NCI-H1436 (cell line): ENCODE results near the gene MDM2.

Experiments used
- DNase-seq: peaks from one replicate; lab custom pipeline; 2025; lab: John Stamatoyannopoulos, UW

The MDM2 gene

GRCh38 chr12:68851592-68852306, 43.8 kb downstream of the MDM2 start:
- no peak for DNase-seq

- no peak for DNase-seq
Observed at GRCh38 chr12:68853396-68854077, 45.6 kb downstream of the MDM2 start.

- no peak for DNase-seq
Observed at GRCh38 chr12:68854078-68854468, 46.1 kb downstream of the MDM2 start.

GRCh38 chr12:68854554-68854953, 46.6 kb downstream of the MDM2 start:
- no peak for DNase-seq

- no peak for DNase-seq
Observed at GRCh38 chr12:68855111-68855510, 47.1 kb downstream of the MDM2 start.

- no peak for DNase-seq
Observed at GRCh38 chr12:68855771-68856170, 47.8 kb downstream of the MDM2 start.

DNA sequence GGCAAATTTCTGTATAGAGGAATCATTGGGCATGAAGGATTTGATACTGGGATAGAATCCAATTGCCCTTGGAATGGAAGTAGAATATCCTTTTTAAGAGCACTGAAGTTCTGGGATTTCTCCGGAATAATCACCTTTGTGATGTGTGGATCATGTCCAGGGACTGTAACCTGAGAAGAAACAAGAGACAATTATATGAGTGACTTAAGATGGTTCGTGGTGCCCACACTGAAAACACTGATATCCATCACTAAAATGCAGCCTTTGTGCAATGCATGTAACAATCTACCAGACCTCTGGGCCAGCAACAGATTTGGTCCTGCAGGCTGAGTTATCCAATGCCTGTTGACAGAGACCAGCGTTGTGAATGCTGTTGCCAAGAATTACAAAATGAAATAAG, 48.5 kb downstream of the MDM2 start:
- no peak for DNase-seq

DNA sequence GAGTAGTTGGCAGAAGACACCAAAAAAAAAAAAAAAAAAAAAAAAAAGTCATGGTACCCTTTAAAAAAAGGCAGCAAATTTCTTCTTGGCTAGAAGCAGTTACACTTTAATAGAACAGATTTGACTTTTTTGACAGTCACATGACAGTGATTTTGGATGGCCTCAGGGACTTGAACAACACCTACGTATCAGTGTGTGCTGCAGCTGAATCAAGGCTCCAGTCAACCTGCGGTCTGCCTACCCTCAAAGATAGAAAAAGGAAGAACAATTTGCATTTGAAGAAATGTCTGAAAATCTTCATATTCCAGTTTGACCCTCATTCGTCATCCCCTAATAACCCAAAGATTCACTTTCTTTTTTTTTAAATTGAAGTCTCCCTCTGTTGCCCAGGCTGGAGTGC, 53.9 kb downstream of the MDM2 start:
- DNase-seq = no peak

DNA sequence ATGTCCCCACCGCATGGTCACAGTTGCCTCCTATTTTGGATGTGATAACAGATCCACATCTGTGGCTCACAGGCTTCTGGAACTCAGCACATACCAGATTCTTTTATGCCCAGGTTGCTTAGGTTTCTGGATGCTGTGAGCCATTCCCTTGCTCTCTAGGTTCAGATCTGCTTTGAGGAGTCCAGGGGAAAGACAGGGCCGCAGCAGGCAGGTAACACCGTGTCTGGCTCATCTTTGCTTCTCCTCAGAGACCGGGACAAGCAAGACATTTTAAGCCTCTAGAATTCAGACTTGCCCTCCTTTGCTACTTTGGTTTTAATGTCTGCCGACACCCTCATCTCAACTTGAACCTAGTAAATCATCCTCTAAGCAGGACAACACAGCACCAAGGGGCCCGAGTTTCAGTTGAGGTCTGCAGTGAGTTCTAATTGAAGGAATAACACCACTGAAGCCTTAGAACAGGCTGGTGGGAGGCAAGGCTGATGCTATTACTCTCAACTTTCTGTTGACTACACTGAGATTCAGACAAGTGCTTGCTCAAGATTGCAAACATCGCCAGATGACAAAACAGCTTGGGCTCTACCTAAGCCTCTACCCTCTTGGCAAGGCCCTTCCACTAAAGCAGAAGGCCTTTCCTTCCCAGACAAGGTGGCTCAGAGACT, 55.3 kb downstream of the MDM2 start:
- no peak for DNase-seq

- peak; percentile 68 for DNase-seq
Observed at GRCh38 chr12:68863886-68864454, 56.0 kb downstream of the MDM2 start.

DNA sequence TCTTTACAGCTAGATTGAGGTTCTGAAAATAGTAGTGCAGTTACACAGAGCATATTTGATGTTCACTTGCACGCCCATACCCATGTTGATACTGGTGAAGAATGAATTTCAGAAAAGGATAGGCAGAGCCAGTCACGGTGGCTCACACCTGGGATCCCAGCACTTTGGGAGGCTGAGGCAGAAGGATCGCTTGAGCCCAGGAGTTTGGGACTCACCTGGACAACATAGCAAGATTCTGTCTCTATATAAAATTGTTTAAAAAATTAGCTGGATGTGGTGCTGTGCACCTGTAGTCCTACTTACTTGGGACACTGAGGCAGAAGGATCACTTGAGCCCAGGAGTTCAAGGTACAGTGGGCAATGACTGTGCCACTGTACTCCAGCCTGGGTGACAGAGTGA, 56.6 kb downstream of the MDM2 start:
- no peak for DNase-seq

GRCh38 chr12:68865399-68866164, 57.6 kb downstream of the MDM2 start:
- no peak for DNase-seq

GRCh38 chr12:68866950-68867349, 59.0 kb downstream of the MDM2 start:
- no peak for DNase-seq

- no peak for DNase-seq
Observed at GRCh38 chr12:68867606-68868005, 59.6 kb downstream of the MDM2 start.

GRCh38 chr12:68868043-68868790, 60.2 kb downstream of the MDM2 start:
- no peak for DNase-seq

GRCh38 chr12:68870011-68870410, 62.0 kb downstream of the MDM2 start:
- no peak for DNase-seq

DNA sequence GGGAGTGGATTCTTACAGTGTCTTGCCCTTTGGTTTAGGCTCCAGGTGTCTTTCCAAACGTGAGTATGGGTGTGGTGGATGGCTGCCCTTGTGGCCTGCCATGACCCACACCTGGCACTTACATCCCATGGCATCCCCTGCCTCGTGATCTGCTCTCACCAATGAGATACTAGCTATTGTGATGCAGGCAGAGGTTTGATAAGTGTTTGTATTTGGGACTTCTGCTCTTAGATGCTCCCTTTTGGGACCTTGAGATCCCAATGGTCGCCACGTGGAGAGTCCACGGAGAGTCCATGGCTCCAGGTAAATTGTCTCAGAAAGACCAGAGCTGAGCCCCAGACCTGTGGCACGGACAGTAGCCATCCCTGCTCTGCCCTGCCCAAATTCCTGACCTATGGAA, 62.5 kb downstream of the MDM2 start:
- no peak for DNase-seq

- DNase-seq = no peak
Observed at GRCh38 chr12:68871396-68871795, 63.4 kb downstream of the MDM2 start.

DNA sequence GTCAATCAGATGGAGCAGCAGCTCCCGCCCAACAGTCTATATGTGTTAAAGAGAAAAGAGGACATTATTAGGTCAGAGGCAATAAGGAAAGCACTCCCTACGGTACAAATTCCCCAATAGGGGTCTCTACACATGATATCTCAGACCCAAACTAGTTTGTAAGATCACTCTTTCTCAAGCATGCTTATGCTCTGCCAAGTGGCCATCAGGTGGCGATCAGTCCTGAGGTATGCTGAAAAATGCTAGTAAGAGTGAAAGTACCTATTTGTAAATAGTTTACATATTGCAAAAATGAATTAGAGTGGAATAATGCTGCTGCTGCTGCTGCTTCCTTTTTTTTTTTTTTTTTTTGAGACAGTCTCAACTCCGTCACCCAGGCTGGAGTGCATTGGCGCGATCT, 63.9 kb downstream of the MDM2 start:
- no peak for DNase-seq

- DNase-seq = no peak
Observed at GRCh38 chr12:68873316-68873715, 65.3 kb downstream of the MDM2 start.

- DNase-seq = no peak
Observed at GRCh38 chr12:68876461-68876860, 68.5 kb downstream of the MDM2 start.
